Mesendoderm (in vitro differentiated cells): ENCODE data around the gene SOCS6.

Experiments
- DNase-seq: peaks from one replicate; pipeline ENCODE4 v3.0.0; 2013
- H2AK5ac ChIP-seq: 2 replicates; pipeline ENCODE4 v1.6.1; 2013; ENCODE audit warnings: low read length, inconsistent platforms
- H2BK120ac ChIP-seq: 2 replicates; pipeline ENCODE4 v1.6.1; 2013; ENCODE audit warnings: low read depth, mild to moderate bottlenecking, low read length, moderate library complexity, mixed read lengths
- H2BK15ac ChIP-seq: replicated peaks from 2 replicates; pipeline ENCODE4 v1.6.1; 2013; ENCODE audit warnings: low read depth, mild to moderate bottlenecking, moderate library complexity
- H2BK5ac ChIP-seq: 2 replicates; pipeline ENCODE4 v1.6.1; 2013; ENCODE audit warnings: low read length, inconsistent platforms
- H3K18ac ChIP-seq: 2 replicates; pipeline ENCODE4 v1.6.1; 2013; ENCODE audit warnings: mild to moderate bottlenecking, low read length, mixed read lengths
- H3K23ac ChIP-seq: one replicate; pipeline ENCODE4 v1.6.1; 2013; ENCODE audit warnings: low read length
- H3K27ac ChIP-seq: 2 replicates; pipeline ENCODE4 v1.5.1; 2013; ENCODE audit warnings: low read depth, mild to moderate bottlenecking, inconsistent platforms, low read length, moderate library complexity
- H3K27me3 ChIP-seq: 2 replicates; pipeline ENCODE4 v1.6.1; 2013; ENCODE audit warnings: low read length, control low read depth, mild to moderate bottlenecking, inconsistent platforms; ENCODE audit not compliant: insufficient read depth, poor library complexity
- H3K36me3 ChIP-seq: 2 replicates; pipeline ENCODE4 v1.6.1; 2013; ENCODE audit warnings: low read length, inconsistent platforms; ENCODE audit not compliant: control insufficient read depth, insufficient read depth
- H3K4ac ChIP-seq: one replicate; pipeline ENCODE4 v1.6.1; 2013; ENCODE audit warnings: low read depth, mild to moderate bottlenecking, low read length, moderate library complexity
- H3K4me1 ChIP-seq: 2 replicates; pipeline ENCODE4 v1.6.1; 2013; ENCODE audit warnings: low read depth, low read length, inconsistent platforms; ENCODE audit not compliant: control insufficient read depth
- H3K4me2 ChIP-seq: 2 replicates; pipeline ENCODE4 v1.6.1; 2013; ENCODE audit warnings: low read length
- H3K4me3 ChIP-seq: 2 replicates; pipeline ENCODE4 v1.5.1; 2013; ENCODE audit warnings: mild to moderate bottlenecking, low read length
- H3K56ac ChIP-seq: one replicate; pipeline ENCODE4 v1.6.1; 2013; ENCODE audit warnings: low read length
- H3K79me1 ChIP-seq: 2 replicates; pipeline ENCODE4 v1.6.1; 2013; ENCODE audit warnings: low read length, inconsistent platforms
- H3K79me2 ChIP-seq: 2 replicates; pipeline ENCODE4 v1.6.1; 2013; ENCODE audit warnings: mild to moderate bottlenecking, low read length; ENCODE audit not compliant: control insufficient read depth, insufficient read depth
- H3K9ac ChIP-seq: 2 replicates; pipeline ENCODE4 v1.6.1; 2013; ENCODE audit warnings: low read length, inconsistent platforms
- H4K5ac ChIP-seq: one replicate; pipeline ENCODE4 v1.6.1; 2013; ENCODE audit warnings: low read length
- H4K8ac ChIP-seq: one replicate; pipeline ENCODE4 v1.6.1; 2013; ENCODE audit warnings: low read depth, mild to moderate bottlenecking, control low read depth, low read length, moderate library complexity
- WGBS: extraction: QIAGEN DNeasy Blood & Tissue Kit; methylation state at CpG from one replicate; pipeline ENCODE4 v1.1.7; 2013; ENCODE audit warnings: low lambda C conversion rate, missing lambda C conversion rate; ENCODE audit not compliant: insufficient coverage; ENCODE audit errors: extremely low coverage; 5-methylcytosine and 5-hydroxymethylcytosine counted together

Gene SOCS6

GRCh38 chr18:70333757-70334156 lies 44.9 kb downstream of the SOCS6 start:
- Histone ChIP-seq H3K4ac (no peak overlapping the region), H2BK5ac (no peak overlapping the region), H4K8ac (no peak overlapping the region), H3K79me2 (no peaks in the 10 kb centered on the region), H3K4me1 (no peaks in the 10 kb centered on the region), H3K56ac (no peak overlapping the region), H3K27me3 (no peaks in the 10 kb centered on the region), H3K18ac (no peak overlapping the region), H3K23ac (no peak overlapping the region), H4K5ac (no peak overlapping the region), H3K79me1 (no peaks in the 10 kb centered on the region), H3K9ac (no peak overlapping the region), H3K36me3 (no peaks in the 10 kb centered on the region), H3K4me2 (no peak overlapping the region), H3K4me3 (no peak overlapping the region), H2BK120ac (no peak overlapping the region), H2AK5ac (no peak overlapping the region), H2BK15ac (no peak overlapping the region), H3K27ac (no peak overlapping the region)
- WGBS: no CpG with 5 or more reads among the region's 2 CpGs
- DNase-seq: peak; percentile 74

- no peak overlapping the region for H4K8ac ChIP-seq
- H3K79me2 ChIP-seq: no peaks in the 10 kb centered on the region
- H3K4me2 ChIP-seq: no peak overlapping the region
- no peak overlapping the region for H3K4ac ChIP-seq
- no peak overlapping the region for H3K23ac ChIP-seq
- H3K4me1 ChIP-seq: no peaks in the 10 kb centered on the region
- H3K27ac ChIP-seq: no peak overlapping the region
- H3K18ac ChIP-seq: no peak overlapping the region
- H2BK120ac ChIP-seq: no peak overlapping the region
- no peaks in the 10 kb centered on the region for H3K27me3 ChIP-seq
- no peak overlapping the region for H2AK5ac ChIP-seq
- H2BK5ac ChIP-seq: no peak overlapping the region
- no peaks in the 10 kb centered on the region for H3K79me1 ChIP-seq
- H4K5ac ChIP-seq: no peak overlapping the region
- WGBS: no CpG with 5 or more reads among the region's 1 CpG
- H2BK15ac ChIP-seq: no peak overlapping the region
- DNase-seq: no peak
- no peaks in the 10 kb centered on the region for H3K36me3 ChIP-seq
- H3K9ac ChIP-seq: no peak overlapping the region
- H3K4me3 ChIP-seq: no peak overlapping the region
- no peak overlapping the region for H3K56ac ChIP-seq
These were observed 45.4 kb downstream of the SOCS6 start for GRCh38 chr18:70334264-70334663.

- Histone ChIP-seq H3K56ac (no peak overlapping the region), H3K23ac (no peak overlapping the region), H4K5ac (no peak overlapping the region), H2BK120ac (peak overlapping the region; percentile 73), H3K36me3 (no peaks in the 10 kb centered on the region), H2AK5ac (no peak overlapping the region), H2BK15ac (no peak overlapping the region), H3K27ac (no peak overlapping the region), H3K79me2 (no peaks in the 10 kb centered on the region), H3K9ac (no peak overlapping the region), H3K27me3 (no peaks in the 10 kb centered on the region), H3K4ac (no peak overlapping the region), H3K4me3 (no peak overlapping the region), H3K18ac (no peak overlapping the region), H4K8ac (no peak overlapping the region), H3K4me1 (no peaks in the 10 kb centered on the region), H2BK5ac (no peak overlapping the region), H3K4me2 (no peak overlapping the region), H3K79me1 (no peaks in the 10 kb centered on the region)
- no CpG with 5 or more reads among the region's 5 CpGs for WGBS
- DNase-seq: no peak
These were observed 46.0 kb downstream of the SOCS6 start for GRCh38 chr18:70334728-70335329.

- Histone ChIP-seq H3K4me3 (no peak overlapping the region), H4K5ac (no peak overlapping the region), H2BK15ac (peak overlapping the region; percentile 100), H3K4me2 (no peak overlapping the region), H3K56ac (peak overlapping the region; percentile 10), H3K36me3 (no peaks in the 10 kb centered on the region), H3K4me1 (no peaks in the 10 kb centered on the region), H2BK120ac (peak overlapping the region; percentile 73), H3K9ac (no peak overlapping the region), H3K27ac (no peak overlapping the region), H4K8ac (no peak overlapping the region), H3K4ac (peak overlapping the region; percentile 36), H3K79me1 (no peaks in the 10 kb centered on the region), H3K23ac (no peak overlapping the region), H2AK5ac (no peak overlapping the region), H3K27me3 (no peaks in the 10 kb centered on the region), H3K18ac (peak overlapping the region; percentile 41), H2BK5ac (peak overlapping the region; percentile 6), H3K79me2 (no peaks in the 10 kb centered on the region)
- no CpG with 5 or more reads among the region's 5 CpGs for WGBS
- no peak for DNase-seq
These were observed 47.3 kb downstream of the SOCS6 start for GRCh38 chr18:70335892-70336726.

DNA sequence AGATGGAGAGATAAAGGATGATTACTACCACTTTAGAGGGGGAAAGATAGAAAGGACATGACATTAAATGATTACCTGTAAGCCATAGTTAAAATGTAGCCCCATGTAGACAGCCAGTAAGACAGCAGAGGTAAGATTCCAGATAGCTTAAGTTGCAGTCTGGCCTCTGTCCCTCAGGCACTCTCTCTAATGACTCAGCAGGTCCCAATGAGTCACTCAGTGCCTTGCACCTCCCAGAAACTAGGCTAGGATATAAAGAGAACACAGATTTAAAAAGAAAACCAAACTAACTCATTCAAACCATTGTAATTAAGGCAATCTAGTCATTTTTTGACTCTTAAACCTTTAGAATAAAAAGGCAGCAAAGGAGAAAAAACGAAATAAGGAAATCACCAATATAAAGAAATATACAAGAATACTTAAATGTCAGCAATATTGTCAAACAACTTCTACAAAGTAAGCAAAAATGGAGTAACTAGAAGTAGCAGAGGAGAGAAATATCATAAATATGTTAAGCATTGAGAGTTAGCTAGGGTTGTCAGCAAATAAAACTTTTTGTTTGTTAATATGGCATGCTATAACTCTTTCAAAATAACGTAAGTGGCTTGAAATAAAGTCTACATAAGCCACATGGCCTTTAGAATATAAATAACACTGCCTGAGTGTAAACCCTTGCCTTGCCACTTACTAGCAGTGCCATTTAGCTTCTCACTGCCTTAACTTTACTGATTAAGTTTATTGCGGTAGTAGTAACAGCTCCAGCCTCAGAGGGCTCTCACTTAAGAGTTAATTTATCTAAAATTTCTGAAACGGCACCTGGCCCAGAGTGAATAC lies 48.5 kb downstream of the SOCS6 start:
- no CpG with 5 or more reads among the region's 4 CpGs for WGBS
- H2BK15ac ChIP-seq: no peak overlapping the region
- no peaks in the 10 kb centered on the region for H3K79me1 ChIP-seq
- H2BK120ac ChIP-seq: no peak overlapping the region
- H3K18ac ChIP-seq: peak overlapping the region; percentile 94
- no peaks in the 10 kb centered on the region for H3K27me3 ChIP-seq
- H3K23ac ChIP-seq: no peak overlapping the region
- H3K36me3 ChIP-seq: no peaks in the 10 kb centered on the region
- no peaks in the 10 kb centered on the region for H3K4me1 ChIP-seq
- H3K27ac ChIP-seq: no peak overlapping the region
- no peak overlapping the region for H3K56ac ChIP-seq
- no peak overlapping the region for H2AK5ac ChIP-seq
- H4K5ac ChIP-seq: no peak overlapping the region
- no peak overlapping the region for H3K4me2 ChIP-seq
- H3K9ac ChIP-seq: no peak overlapping the region
- H2BK5ac ChIP-seq: peak overlapping the region; percentile 6
- H3K4me3 ChIP-seq: no peak overlapping the region
- H4K8ac ChIP-seq: no peak overlapping the region
- peak overlapping the region; percentile 52 for H3K4ac ChIP-seq
- peak; percentile 96 for DNase-seq
- no peaks in the 10 kb centered on the region for H3K79me2 ChIP-seq
